GM19328 (cell line): ENCODE measurements around the gene CIB2.

Experiments
- ATAC-seq: cut with Tn5 transposase; IDR thresholded peaks from one replicate; pipeline ENCODE4 v1.9.1; 2021; ENCODE audit warnings: mild to moderate bottlenecking, moderate library complexity; ENCODE audit not compliant: unreplicated experiment

The CIB2 gene

DNA sequence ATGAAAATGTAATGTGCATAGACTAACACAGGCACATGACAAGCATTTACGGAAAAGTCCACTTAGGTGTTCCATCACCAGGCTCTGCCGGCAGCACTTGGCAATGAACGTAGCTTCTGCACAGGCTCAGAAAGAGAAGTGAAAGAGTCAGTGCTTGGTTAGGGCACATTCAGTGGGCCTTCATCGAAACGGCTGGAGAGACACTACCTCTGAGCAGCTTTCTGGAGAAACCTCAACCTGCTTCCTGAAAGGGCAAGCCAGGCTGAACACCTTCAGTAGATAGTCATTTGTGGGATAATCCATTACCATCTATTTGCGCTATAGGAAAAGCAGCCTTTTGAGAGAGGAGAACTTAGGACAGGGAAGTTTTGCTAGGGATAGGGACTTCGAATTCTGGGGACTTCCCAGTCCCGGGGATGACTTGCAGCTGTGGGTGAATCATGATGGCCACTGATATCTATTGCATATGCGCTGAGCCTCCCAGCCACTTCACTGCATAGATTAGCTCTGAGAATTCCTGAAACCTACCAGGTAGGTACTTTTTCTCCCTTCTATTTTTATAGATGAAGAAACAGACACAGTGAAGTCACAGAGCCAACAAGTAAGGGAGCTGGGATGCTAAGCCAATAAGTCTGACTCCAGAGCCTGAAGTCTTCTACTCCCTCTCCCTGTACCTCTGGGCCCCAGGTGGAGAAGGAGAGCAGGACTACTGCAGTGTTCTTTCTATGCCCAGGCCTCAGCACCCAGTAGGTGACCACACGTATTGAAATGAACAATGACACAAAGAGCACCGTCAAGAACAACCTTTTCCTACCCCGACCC is 43.1 kb downstream of the CIB2 start:
- ATAC-seq: no peak

DNA sequence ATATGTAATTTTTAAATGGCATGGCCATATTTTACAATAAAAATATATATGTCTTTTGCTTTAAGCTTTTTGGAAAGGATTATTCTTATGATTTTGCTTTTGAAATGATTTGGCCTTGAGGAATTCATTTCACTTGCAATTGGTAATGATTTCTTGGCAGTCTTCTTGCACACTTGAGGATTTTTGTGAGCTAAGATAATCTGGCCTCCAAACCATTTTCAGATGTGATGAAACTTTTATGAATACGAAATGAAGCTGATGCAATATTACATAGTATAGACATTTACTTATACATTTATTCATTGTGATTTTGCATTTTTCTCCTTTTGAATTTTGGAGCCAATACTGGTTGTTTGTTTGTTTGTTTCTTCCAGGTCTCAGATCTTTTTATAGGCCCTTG is 45.3 kb downstream of the CIB2 start:
- no peak for ATAC-seq

DNA sequence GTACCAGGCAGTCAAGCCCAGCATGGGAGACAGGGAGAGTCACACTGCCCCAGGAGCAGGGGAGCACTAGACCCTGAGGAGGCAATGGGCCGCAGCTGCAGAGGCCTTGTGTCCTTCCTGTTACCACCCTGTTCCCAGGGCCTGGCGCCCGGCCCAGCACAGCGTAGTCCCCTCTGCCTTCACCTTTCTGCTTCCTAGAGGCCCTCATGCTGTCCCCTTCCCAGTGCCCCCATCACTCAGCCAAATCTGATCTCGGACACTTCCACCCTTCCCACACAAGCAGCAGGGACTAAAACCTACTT is 46.8 kb downstream of the CIB2 start:
- ATAC-seq: no peak

DNA sequence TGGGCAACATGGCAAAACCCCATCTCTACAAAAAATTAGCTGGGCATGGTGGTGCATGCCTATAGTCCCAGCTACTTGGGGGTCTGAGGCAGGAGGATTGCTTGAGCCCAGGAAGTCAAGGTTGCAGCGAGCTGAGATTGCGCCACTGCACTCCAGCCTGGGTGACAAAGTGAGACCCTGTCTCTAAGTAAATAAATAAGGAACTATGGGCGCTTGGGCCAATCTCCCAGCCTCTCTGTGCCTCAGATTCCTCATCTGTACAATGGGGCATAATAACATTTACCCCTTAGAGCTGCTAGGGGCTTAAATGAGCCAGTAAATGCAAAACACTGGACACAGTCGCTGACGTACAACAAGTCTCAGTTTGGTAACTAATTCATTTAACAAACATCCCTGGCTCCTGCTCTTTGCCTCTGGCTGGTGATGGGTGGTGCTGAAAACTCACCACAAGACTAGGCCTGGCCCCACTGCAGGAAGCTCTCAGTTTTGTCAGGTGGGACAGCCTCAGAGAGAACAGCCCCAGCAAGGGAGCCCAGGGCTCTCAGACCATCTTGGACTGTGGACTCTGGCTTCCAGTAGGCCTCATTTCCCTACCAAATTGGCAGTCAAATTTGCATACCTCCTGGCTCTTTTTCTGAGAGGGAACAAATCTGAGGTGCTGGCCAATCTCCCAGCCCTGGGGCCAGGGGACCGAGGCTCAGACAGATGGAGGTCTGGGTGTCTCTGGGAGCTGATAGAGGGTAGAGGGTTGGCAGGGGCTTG is 47.4 kb downstream of the CIB2 start:
- no peak for ATAC-seq

DNA sequence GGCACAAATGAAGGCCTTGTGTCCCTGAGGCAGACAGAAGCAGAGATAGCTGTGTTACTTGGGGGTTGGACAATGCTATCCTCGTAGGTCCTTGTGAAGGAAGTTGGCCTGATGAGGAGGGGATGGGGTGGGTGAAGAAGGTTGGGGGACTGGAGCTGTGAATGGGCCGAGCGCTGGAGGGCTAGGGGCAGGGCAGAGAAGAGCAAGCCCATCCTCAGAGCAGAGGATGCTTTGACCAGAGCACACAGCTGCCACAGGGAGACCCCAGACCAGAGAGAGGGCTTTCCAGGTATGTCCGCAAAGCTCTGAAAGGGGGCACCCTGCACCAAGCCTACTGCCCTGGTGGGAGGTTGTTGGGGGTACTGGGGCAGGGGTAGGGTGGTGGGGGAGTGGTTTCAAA is 48.1 kb downstream of the CIB2 start:
- no peak for ATAC-seq

DNA sequence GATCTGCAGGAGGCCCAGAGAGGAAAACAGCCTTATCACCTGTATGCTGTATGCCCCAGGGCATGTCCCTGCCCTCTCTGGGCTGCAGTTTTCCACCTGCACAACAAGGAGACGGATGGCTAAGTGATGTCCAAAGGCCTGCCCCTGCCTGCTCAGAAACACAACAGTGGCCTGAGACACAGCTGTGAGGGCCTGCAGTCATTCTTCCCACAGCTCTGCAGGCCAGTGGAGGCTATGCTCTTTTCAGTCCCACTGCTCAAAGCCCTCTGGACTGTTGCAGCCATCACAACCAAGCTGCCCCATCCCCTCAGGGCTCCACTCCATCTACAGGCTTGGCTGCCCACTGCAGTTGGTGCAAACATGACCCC is 48.5 kb downstream of the CIB2 start:
- ATAC-seq: no peak

DNA sequence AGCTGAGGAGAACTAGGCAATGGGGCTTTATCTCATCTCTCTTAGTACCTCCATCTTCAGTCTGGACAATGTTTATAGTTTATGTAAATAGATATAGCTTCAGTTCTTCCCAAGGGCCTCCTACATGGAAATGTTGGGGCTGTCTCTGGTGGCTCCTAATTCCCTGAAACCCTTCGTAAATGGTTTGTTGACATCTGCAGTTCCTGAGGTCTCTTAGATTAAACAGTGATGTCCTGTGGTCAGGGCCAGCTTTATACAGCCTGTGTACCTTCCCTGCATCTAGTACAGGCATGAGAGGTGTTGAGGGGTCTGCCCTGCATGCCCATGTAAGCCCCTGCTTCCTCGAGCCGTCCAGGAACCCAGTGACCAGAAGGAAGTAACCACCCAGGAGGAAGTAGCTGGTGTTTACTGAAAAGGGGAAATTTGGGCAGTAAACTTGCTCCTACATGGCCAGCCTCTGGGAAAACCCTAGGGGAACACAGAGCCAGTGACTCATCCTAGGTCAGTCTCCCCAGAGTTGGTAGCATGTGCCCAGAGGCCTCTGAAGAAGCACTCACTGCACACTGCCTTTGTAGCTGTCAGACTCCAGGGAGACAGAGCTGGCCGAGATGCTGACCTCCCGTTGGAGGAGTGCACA is 49.0 kb downstream of the CIB2 start:
- no peak for ATAC-seq

DNA sequence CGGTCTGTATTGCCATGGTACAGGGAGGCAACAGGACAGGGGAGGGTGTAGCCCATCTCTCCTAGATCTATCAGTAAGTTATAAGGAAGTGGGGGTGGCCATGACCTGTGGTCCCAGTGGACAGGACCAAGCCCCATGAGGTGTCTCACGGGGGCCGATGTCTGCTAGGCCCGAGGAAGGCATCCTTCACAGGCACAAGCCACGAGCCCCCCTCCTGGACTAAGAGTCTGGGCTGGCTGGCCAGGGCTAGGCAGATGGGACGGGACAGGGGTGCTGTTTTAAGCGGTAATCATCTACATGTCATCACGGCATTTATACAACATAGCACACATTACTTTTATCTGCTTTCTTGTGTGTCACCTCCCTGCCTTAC is 51.2 kb downstream of the CIB2 start:
- ATAC-seq: no peak

DNA sequence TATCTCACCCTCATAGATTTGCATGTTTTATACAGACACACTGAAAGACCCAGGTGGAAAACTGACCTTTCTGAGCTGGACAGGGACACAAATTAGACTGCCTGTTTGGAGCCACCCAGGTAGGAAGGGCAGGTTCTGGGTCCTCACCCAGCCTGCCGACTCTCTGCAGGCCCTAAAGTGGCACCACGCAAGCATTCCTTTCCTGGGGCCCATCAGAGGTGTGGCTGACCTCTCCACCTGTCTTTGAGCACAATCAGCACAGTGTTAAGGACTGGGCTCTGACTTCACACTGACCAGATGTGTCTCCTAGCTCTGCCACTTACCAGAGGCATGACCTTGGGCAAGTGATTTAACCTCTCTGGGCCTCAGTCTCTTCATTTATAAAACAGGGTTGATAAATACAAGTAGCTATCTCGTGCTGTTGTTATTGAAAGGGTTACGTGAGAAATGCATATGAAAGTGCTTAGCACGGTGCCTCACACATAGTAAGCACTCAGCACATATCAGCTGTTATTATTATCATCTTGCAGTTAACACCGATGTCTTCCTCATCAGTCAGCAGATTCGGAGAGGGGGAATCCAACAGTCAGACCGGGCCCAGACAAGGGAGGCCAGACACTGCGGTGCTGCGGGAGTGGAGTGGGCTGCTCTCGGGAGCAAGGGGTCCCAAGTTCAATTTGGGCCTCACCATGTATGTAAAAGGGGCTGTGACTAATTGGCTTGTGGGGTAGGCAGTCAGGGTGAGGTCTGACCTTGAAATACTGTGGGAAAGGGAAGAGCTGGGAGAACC is 51.8 kb downstream of the CIB2 start:
- ATAC-seq: no peak

DNA sequence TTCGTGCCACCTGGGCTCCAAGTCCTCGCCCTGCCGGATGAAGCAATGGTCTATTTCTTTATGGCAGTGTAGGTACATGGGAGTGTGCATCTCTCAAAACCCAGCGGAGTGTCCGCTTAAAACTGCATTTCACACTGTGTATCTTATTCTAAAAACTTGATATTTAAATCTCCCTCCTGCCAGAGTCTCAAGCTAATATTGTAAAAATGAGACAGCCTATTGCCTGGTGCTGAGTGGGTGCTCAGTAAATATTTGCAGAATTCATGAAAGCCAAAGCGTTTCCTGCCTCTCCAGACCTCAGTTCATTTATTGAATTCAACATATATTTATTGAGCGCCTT is 53.4 kb downstream of the CIB2 start:
- no peak for ATAC-seq

DNA sequence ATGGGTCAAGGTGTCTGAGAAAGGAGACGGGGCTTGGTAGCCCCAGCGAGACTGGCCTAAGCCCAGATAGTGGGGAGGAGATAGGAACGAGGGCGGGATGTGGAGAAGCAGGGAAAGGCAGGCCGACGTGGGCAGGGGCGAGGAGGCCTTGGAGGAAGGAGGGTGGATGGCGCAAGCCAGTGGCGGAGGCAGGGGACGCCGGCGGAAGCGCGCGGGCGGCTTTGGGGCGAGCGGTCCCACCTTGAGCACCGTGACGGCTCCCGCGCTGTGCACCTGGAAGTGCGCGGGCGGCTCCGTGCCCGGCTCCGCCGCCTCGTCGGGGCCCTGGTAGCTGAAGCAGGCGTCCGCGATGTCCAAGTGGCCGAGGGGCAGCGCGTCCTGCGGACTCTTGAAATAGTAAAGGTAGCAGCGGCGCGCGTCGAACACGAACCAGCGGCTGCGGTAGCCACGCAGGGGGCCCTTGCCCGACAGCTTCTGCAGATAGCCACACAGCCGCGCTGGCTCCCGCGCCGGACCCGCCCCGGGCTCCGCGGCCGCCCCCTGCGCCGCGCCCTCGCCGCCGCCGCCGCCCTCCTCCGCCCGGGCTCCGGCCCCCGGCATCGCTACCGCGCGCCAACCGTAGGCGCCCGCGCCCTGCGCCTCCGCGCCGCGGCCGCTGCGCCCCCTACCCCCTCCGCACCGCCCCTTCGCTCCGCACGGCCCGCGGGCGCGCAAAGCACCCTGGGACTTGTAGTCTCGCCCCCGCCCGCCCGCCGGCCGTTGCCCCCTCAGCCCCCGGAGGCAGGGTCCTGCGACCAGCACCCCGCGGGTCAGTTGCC is 54.0 kb downstream of the CIB2 start, which contains the start of gene TBC1D2B:
TSS of gene TBC1D2B (minus strand) at position 659 of the 818 bp plus-strand sequence. CDS start at position 600, 59 bp downstream.
- no peak for ATAC-seq

DNA sequence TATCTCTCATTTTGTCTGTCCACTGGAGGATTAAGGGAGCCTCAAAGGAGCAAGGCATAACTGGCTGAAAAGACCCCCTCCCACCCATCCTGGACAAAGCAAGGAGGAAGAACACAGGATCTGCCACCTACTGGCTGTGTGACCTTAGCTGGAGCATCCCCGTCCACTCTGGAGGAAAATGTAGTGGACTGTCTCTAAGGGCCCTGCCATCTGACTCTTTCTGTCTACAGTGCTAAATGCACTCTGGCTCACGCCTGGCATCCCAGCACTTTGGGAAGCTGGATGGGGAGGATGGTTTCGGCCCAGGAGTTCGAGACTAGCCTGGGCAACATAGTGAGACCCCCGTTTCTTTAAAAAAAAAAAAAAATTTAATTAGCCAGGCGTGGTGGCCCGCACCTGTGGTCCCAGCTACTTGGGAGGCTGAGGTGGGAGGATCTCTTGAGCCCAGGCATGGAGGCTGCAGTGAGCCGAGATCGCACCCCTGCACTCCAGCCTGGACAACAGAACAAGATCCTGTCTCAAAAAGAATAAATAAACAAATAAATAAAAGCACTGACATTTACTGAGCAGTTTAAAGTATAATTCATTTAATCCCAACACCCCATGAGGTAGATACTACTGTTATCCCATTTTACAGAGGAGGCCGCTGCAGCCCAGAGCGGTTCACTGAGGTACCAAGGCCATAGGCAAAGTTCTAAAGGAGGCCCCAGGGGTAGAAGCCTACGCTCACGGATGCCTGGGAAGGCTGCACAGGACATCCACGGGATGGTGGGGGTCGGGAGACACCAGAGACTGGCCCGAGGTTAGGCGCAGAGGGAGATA is 54.8 kb downstream of the CIB2 start:
- ATAC-seq: no peak

DNA sequence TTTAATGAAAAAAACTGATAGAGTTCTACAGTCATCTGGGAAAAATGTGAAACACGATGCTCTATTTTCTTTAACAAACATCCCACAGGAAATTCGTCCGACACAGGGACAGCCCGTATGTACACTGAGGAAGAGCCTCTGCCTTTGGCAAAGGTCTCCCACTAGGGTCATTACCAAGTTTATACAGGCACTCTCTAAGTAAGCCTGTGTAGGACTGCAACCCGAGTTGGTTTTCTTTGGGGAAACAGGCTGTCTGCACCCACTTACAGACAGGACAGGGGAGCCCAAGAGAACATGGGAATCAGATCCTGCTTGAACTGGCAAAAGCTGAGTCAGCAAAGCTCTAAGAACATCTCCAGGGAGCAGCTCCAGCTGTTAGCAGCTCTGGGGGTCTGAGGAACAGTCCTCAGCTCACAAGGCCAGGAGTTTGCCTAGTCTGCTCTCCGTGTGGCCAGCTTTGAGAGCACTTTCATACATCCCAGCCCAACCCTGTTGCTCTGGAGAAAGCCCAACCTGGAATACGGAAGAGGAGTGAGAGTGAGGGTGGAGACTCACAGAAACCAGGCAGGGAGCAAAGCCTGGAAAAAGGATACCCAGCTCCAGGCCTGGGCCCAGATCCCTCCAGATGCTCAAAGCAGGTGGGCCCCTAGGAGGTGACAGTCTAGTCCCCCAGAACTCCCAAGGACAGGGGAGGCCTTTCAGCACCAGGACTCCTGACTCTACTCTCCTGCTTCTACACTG is 55.6 kb downstream of the CIB2 start:
- no peak for ATAC-seq

DNA sequence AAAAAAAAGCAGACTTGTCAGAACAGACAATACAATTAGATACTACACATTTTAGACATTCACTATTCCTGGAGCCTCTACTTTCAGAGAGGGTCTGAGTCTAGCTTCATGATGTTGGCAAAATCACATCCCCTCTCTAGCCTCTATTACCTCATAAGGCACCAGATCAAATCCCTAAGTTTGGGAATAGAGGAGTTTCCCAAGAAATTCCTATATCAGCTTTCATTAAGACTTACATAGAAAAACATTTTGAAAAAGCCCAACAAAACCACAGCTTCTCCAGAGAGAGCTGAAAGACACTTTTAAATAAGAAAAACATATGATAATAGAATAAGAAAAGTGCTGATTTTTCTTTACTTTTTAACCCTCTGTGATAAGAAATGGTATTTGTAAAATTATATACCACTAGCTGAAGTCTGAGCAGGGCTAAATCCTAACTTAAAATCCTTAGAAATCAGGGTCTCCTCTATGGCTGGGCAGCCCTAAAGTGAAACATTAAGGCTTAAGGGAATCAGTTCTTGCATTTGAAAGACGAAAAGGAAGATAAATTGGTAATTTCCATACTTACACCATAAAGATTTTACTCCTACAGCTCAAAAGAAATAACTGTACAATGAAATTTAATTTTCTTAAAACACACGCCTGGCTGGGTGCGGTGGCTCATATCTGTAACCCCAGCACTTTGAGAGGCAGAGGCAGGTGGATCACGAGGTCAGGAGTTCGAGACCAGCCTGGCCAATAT is 58.0 kb downstream of the CIB2 start:
- no peak for ATAC-seq

DNA sequence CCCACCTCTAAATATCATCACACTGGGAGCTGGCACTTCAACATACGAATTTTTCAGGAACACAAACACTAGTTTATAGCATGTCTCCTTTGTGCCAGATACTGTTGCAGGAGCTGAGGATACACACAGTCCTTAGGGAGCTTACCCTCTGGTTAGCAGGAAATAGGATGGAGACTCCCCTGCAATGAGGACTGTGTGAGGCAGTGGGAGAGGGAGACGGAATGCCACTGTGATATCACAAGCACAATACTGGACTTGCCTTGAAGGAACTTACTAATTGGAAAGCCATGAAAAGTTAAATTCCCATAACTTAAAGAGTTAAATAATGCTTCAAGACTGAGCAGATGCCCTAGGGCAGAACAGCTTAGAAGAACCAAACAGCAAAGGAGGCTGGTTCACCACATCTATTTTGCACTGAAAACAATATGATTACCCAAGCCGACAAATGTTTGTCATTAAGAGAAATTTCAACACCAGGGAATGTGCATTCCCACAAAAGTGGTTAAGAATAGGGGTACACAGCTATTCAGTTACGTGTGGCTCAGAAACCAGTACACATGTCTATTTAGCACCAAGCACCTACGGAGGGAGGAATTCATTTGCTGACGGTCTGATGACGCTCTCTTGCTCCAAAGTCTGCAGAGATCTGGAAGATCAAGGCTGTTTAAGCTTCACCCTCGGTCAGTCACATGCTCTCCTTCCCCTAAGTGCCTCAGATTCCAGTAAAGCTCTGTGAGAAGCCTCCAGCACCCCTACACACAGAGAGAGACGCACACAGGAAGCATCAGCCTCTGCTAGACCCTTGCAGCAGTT is 59.0 kb downstream of the CIB2 start:
- ATAC-seq: no peak

DNA sequence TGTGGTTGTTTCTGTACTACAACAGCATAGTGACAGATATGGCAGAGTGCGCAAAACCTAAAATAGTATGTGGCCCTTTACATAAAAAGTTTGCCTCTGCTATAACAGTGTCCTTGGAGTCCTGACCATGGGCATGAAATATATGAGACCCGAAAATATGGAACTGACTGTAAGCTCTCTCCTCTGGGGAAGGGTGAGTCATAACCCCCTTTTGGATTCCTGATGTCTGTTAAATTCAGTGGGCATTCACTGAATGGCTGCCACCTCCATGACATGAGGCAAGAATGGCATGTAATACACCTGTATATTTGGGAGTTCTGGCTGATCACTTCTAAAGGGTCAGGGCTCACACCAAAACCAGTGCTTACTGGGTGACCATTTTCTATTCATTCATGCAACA is 59.9 kb downstream of the CIB2 start:
- ATAC-seq: no peak

DNA sequence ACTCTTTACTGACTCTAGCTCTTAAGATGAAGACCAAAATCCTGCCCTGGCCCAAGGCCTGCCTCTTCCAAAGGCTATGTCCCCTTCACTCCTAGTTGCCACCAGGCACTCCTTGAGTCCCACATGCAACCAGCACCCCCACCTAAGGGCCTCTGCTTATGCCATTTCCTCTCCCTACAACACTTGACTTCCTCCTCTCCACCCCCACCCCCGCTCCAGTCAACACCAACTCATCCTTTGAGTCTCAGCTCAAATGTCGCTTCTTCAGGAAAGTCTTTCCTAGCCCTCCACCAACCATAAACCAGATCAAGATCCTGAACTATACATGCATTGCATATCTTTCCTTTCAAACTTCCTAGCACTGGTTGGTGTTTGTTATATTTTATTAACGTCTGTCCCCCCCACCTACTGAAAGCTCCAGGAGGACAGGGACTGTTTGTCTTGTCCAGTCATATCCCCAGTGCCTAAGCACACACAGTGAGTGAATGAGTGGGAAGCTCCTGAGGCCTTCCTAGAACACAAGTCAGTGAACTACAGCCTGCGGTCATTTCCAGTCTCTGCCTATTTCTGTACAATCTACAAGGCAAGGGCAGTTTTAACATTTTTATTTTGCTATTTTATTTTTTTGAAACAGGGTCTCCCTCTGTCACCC is 61.1 kb downstream of the CIB2 start:
- no peak for ATAC-seq
